ENCODE data around the gene BAHD1.

GRCh38 chr15:40427188-40427587, 13.6 kb upstream of the BAHD1 start:
- no peak for TF ChIP-seq CTCF (IDR thresholded peaks at IDR 0.05)
- no peak for TF ChIP-seq POLR2A (IDR thresholded peaks at IDR 0.05)
